ENCODE data around the gene LCE7A.

Gene LCE7A, protein sequence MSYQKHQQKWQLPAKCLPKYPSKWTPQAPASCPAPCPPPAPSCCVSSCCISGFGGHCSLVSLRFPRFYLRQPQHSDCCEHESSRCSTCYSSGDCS

DNA sequence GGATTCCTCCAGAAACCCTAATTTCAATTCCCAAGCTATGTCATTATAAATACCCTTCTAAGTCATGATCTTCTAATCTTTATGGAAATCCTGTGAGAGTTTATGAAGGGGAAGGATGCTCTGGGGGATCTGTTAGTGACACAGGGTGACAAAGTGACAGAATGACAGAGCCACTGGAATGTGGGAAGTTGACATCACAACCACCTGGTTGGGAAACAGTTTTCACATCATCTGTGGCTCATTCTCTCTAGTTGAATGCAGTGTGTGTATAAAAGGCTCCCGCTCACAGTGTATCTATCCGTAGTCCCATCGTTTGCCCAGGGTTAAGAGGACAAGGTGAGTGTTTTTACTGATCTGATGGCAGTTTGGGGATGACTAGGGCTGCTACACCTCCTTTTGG is at the start of gene LCE7A:
LCE7A (plus strand) TSS at position 301 of the 400 bp plus-strand sequence. CDS start 702 bp downstream, outside the sequence.
- FAIRE-seq = no peak

DNA sequence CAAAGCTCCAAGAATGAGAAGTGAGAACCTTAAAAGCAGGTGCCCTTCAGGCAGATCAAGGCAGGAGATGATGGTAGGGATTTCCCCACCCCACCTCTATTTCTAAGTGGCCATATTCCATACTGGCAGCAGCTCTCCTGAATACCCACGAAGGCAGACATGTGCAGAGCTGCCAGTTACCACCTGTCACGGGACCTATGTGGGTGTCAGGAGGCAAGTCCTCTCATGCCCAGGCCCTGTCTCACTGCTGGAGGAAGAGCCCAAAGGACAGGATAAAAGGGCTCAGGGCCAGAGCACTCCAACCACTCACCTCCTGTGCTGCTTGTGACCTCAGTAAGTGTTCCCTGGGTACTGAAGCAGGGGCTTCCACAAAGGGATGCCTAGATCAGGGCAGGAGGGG is 48.7 kb upstream of the LCE7A start:
- no peak for FAIRE-seq

DNA sequence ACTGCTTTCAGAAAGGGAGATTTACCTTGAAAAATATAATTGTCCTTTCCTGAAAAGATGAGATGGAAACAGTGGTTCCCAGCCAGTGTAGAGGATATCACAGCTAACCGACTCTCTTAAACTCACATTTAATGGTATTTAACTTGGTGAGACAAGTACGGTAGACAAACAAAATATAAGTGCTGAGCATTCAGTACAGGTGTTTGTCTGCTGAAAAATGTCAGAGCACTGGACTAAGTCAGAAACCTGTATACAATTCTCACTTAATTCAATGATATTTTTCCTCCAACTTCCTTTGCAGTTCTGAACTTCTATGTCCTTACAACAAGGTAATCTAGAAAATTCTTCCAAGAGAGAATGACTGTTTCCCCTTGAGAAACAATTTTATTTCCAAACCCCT is 48.1 kb upstream of the LCE7A start, which contains the start of gene LCE1B:
LCE1B (plus strand) TSS at position 301 of the 400 bp plus-strand sequence. CDS start 476 bp downstream, outside the sequence.
- no peak for FAIRE-seq

DNA sequence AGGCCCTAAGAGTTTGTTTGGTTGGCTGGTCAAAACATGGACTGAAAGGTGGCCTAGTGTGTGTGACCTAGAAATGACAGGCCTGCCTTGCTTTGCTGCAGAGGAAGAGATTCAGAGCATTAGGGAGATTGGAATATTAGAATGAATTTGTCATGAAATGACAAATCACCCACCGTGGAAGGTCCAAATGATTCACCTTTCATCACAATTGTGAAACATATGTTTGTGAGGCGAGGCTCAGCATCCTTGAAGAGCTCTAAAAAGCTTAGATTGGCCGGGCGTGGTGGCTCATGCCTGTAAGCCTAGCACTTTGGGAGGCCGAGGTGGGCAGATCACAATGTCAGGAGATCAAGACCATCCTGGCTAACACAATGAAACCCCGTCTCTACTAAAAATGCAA is 42.5 kb upstream of the LCE7A start:
- no peak for FAIRE-seq

DNA sequence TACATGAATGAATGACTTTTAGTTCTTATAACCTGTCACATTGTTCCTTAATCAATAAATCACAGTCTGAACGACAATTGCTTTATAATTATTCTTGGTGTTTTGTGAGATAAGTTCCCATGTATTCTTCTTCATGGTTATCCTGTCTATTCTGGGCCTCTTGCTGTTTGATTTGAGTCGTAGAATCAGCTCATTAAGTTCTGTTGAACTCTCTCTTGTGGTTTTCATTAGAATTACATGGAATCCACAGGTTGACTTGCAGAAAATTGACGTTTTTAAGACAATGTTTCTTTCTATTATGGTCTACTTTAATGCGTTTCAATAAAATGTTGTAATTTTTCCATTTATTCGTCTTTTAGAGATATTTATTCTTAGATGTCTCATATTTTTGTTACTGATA is 36.5 kb upstream of the LCE7A start:
- no peak for FAIRE-seq

DNA sequence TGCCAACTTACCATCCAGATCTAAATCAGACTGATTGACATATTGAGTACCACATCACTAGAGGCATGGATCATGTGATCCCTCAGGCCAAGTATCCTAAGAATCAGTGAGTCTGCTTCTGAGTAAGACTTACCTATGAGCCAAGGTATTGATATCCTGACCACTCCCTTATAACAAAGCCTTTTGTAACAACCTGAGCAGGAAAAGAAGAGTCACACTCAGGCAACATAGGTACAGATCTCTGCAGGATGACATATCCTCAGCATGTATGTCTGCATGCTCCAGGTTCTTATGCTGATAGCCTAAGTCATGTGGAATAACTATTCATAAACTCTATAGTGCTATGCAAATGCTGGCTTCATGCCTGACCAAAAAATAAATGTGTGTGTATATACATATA is 34.8 kb upstream of the LCE7A start:
- FAIRE-seq = no peak

DNA sequence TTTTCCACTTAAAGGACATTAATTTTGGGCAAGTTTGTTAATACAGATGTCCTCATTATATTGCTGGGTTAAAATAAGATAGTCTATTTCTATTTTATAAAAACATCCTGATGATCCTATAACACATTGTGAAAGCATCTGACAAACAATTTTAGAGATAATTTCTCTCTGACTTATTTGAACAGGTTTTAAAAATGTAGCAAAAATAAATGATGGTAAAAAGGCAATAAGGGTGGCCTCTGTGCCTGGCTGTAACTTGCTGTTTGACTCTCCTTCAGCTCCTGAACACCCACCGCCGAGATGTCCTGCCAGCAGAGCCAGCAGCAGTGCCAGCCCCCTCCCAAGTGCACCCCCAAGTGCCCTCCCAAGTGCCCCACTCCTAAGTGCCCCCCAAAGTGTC is 32.6 kb upstream of the LCE7A start, which contains the start of gene LCE1A:
LCE1A (plus strand) TSS at position 301 of the 400 bp plus-strand sequence; CDS start at position 301, 0 bp downstream.
- FAIRE-seq = no peak

DNA sequence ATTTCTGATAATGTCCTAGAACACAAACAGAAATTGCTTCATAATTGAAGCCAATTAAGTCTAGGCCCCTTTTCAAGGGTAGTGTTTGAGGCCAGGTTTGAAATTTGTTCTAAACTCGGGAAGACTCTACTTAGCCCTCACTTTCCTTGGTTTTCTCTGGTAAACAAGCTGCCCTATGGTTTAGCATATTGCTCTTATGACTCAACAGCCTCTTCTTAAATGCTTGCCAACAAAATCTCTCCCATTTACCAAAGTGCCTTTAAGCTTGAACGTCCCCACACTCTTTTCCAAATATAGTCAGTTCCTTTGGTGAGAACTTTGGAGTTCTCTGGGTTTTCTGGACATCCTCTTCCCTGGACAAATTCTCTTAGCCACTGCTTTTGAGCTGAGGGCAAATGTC is 22.9 kb upstream of the LCE7A start:
- no peak for FAIRE-seq

DNA sequence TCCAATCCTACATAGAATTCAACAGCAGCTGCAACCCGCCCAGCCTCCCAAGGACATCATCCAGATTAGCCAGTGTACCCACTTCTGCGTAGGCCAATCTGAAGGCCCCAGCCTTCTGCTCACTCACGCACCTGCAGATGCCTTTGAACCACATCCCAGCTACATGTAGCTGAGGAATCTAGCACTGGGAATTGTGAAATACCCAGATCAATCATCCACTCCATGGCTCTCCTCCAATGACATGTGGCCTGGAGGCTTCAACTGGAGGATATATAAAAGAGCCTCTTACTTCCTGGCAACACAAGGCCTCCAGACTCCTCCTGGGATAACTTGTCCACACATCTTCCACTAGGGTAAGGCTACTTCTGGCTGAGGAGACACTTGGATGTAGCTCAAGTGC is 17.2 kb upstream of the LCE7A start, which contains the start of gene LCE6A:
LCE6A (plus strand) TSS at position 301 of the 400 bp plus-strand sequence. CDS start 665 bp downstream, outside the sequence.
- FAIRE-seq = no peak

DNA sequence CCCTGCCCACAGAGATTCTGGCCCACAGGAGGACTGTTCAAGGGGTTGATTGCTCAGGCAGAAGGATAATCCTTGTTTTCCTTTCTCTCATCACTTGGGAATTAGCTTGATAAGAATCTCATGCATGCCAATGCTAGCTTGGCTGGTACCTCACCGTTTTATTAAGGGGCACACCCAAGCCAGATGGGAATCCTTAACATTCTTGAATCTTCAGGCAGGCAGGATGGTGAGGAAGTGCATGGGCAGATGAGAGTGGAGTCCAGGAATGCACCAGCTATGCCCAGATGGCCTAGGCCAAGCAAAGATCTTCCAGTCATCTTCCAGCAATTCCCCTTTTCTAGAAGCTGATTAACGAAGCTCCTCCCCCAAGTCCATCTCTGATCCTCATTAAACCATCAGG is 4.1 kb upstream of the LCE7A start:
- FAIRE-seq = no peak

DNA sequence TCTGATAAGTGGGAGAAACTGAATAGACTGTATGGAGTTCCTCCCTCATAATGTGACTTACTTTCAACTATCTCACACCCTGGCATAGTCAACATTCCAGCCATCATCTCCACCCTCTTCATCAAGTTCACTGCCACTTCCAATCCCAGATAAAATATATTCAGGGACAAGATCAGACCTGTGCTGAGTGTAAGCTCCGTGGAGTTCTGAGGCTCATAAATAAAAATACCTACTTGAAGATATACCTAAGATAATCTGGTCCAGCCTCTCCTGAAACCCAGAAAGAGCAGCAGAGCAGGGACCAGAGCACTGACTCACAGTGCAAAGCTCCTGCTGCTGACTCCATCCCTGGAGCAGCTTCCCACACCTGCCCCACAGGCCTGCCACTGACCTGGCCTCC is 1.7 kb upstream of the LCE7A start:
- no peak for FAIRE-seq

DNA sequence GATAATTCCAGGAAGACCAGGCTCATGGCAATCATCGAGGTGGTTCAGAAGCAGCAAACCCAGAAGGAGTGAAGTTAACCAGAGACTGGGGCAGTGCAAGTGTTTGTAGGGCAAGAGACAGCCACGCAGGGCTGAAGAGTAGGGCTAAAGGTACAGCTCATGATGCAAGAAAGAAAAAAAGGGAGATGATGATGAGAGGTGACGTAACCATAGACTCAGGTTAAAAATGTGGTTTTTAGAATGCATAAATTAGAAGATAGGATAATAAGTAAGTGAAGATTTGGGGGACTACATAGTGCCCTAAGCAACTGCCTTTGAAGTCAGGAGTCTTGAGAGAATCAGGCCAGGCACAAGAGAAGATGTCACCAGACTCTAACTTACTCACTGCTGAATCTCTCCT is 333 bp downstream of the LCE7A start:
- FAIRE-seq = no peak

DNA sequence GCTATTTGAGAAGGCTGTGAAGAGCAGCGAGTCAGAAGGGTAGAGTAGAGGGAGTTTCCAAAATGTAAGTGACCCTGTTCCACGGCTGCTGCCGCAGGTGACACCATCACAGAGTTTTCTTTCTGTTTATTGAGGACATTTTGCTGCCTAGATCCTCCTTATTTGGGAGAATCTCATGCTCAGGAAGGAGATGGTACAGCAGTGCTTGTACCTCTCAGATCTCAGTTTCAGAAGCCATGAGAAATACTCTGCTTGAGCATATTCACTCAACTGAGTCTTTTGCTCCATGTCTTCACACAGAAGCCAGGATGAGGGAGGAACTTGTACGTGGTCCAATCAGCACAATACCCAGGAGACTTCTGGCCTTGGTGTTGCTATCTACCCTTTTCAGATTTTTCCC is 1.6 kb downstream of the LCE7A start:
- FAIRE-seq = no peak

DNA sequence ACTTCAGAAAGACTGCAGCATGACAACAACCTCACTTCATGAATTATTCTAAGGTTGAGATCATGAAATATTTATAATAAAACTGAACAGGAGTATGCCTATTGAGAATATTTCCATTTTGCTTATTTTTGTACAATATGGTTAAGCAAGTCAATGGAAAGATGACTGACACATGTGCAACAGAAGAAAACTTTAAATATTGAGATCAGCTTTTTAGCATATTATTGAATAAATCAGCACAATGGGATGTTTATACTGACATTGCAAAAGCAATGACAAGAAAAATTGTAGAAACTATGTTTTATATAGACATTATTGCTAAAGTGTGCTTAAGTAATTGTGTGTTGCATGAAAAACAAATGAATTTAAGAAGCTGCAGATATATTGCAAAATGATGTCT is 4.6 kb downstream of the LCE7A start:
- FAIRE-seq = no peak

DNA sequence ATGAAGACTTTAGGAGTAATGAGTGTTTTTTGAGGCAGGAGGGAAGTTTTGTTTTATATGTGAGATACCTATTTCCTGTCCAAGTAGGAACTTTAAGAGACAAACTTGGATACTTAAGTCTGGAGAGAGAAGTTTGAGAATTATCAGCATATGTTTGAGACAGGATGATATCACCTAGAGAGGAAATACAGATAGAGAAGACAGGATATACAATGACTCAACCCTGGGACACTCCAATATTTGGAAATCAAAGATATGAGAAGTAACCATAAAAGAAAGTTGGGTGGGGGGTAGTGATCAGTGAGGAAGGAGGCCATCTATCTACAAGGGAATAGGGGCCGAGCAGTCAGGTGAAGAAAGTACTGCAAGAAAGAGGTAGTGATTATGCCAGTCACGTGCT is 6.5 kb downstream of the LCE7A start:
- FAIRE-seq = no peak

DNA sequence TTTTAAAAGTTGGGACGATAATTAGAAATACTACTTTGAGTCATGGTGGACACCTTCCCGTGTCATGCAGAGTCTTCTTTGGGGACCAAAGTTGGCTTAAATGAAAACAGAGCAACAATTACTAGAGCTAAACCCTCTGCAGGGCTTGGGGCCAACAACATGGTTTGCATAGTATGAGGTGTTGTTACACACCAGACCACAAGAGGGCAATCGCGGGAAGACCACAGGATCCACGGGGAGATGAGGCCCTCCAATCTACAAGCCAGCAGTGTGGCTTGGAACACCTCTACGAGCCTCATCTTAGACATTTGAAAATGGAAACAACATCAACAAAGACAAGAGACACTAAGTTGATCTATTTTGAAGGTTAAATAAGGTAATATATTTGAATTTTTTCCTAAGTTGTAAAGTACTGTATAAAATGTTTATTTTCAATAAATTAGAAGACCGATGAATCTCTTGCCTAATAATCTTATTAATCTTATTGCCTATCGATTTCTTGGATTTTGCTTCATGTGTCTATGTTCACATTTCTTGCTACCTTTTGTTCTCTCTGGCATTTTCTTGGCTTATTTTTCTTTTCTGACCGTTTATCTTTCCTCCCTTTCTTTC is 10.1 kb downstream of the LCE7A start:
- FAIRE-seq = no peak

DNA sequence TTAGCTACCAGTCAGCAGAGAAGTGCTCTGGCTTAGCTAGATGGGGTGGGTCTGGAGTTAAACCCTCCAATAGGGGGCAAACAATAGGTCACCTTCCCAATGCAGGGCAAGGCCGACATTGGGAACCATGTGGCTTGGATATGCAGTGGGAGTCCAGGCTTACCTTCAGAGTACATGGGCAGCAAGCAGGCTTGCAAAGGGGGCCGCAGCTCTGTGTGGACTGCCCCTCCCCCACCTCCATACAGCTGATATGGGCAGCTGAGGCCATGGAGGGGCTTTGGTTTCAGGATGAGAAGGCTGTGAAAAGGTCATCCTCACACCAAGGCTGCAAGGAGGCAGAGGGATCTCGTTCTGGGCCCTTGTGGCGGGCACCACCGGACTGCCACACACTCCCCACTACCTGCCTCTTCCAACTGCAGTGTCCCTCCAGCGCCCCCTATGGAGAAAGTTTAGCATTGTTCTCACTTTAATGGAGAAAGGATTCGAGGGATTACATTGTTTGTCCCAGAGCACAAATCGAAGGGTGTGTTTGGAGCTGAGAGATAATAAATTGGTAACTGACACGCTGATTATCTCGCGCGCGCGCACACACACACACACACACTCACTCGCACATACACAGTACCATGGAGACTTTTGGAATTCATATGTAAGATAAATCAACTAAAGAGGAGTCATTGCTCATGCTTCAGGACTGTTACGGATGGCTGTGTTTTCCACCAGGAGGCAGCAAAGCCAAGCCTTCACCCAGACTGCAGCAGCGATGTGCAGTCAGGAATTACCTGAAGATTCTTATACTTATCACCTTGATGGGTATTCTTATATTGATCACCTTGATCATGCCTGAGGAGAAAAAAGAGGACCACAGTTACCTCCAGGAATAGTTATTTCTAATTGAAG is 11.3 kb downstream of the LCE7A start:
- FAIRE-seq = no peak

DNA sequence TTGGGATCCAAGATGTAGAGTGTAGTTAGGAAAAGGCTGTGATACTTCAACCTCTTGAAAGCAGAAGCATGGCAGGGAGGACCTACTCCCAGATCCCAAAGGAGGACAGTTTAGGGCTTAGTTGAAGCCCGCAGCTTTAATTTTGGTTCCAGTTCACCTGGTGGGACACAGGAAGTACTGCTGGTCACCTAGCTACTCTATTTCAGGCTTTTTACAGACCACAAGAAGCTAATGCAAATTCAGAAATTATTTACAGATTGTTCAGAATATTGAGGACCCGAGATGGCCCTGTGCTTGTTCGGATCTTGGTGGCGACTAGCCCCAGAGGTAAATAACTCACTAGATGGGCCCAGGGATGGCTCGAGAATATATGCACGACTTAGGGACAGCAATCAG is 11.9 kb downstream of the LCE7A start:
- FAIRE-seq = no peak

DNA sequence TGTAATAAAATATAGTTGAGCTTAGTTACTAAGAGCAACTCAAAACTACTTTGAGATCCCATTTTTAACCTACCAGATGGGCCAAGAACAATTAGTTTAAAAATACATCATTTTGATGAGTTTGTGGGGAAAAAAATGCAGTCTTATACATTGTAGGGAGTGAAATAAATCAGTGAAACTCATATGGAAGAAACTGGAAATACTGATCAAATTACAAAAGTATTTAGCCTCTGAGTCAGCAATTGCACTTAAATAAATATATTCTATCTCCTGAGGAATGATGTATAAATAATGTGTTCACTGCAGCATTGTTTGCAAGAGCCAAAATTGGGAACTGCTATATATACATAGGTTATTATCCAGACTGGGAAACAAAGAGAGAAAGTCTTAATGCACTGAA is 13.7 kb downstream of the LCE7A start:
- no peak for FAIRE-seq

DNA sequence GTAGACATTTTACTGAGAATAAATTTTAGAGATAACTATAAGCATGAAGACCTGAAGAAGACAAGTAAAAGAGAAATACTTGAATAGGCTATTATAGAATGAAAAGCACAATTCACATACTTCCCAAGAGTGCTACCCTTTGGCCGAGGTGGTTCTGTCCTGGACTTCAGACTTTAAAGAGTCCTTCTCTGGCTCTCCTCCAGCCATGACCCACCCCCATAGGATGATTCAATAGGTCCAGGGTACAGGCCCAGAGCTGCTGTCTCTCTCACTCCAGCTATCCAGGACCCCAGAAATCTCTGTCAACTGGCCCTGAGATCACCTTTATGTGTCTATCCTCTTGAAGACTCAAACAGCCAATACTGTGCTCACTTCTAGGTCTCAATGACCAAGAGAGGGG is 17.0 kb downstream of the LCE7A start:
- FAIRE-seq = no peak

DNA sequence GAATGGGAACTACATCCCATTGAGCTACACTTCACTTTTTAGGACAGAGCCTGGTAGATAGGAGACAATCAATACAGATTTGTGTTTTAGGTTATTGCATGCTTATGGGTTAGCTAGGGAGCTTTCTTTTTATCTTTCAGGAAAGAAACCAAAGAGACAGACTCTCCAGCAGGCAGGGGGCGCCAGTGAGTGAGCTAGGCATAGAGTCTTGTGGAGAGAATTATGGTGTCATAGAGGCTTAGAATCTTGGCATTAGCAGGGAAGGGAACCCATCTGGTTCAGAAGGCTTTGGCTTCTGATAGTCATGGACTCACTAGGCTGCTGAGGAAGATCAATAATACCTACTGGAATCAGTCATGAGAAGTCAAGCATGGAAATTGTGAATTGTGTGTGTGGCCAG is 18.2 kb downstream of the LCE7A start, which contains the start of gene SMCP:
SMCP (plus strand) TSS at position 281 of the 400 bp plus-strand sequence. CDS start 6,101 bp downstream, outside the sequence.
- no peak for FAIRE-seq

DNA sequence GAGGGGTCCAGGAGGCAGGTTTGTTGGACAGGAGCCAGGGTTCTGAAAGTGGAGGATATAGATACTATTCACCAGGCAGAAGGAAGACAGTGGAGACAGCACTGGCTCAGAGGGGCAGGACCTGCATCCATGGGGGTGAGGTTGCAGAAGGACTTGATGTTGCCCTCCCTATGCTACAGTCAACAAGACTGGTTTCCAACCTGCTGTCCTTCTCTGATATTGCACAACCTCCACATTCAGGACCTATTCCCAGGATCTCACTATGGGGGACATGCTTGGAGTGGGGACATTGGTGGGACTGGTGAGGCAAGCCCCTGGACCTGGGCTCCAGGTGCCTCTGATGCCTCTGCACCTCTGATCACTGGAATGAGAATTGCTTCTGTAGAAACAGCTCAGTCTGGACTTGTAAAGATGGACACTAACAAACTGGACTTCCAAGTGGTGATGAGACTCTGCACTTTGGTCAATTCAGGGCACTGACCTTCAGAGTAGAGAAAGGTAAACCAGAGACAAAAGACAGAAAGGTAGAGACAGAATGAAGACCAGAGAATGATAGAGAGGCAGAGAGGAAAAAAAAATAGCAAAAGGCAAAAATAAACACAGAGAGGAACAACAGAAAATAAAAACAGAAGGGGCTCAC is 19.9 kb downstream of the LCE7A start:
- FAIRE-seq = no peak

DNA sequence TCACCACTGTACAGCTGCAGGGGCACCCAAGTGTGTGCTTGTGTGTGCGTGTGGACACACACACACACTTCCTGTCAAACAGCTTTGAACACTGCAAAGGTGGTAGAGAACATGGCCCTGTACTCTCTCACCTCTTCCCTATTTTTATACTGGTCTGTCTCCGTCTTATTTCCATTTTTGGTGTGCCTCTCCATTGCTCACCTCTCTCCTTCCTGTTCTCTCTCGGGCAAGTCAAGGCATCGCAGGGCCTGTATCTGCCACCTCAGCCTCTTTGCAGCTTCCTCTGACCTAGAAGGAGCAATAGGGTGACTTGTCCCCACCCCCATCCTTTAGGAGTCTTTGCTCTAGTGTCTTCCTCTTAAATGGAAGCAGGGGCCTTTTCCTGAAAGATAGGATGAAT is 20.5 kb downstream of the LCE7A start:
- FAIRE-seq = no peak

All from islet of Langerhans (tissue), 1 donor.